Gastrocnemius medialis (tissue), 4 donors: ENCODE data around the gene POLR1F. TPM values are rescaled to one million over a fixed set of nuclear protein-coding genes. Genes with fewer than 3 reads are reported as not detected.
"Not testable (repeated sequence)": the region's sequence is repeated elsewhere in the genome, so short reads cannot be mapped to it uniquely, and the experiment has no call there.

Experiments
- ATAC-seq, 2 donors: fragments of 150-250 bp; one replicate each; pipeline ENCODE4 v1.9.1; 2016
- DNase-seq, 2 donors: peaks; one replicate each; pipeline ENCODE4 v3.0.0-alpha.2; 2019
- H3K27ac ChIP-seq, 4 donors: fragments of 200-600 bp; sonication (generic); 1 replicate in 1 of 4; 2 replicates in 3 of 4; pipeline ENCODE4 v1.5.1; 2016 to 2018; ENCODE audit warnings: mild to moderate bottlenecking in 2 of 4, moderate library complexity in 1 of 4
- H3K27me3 ChIP-seq, 3 donors: fragments of 200-600 bp; sonication (generic) in 2 of 3; 1 replicate in 1 of 3; 2 replicates in 2 of 3; pipeline versions ENCODE4 v1.5.1 to v1.6.0; 2016 to 2019; ENCODE audit warnings: mild to moderate bottlenecking in 1 of 3, moderate library complexity in 1 of 3
- H3K36me3 ChIP-seq, 2 donors: fragments of 200-600 bp; sonication (generic) in 1 of 2; one replicate each; pipeline ENCODE4 v1.5.1; 2017 to 2018
- H3K4me1 ChIP-seq, 2 donors: fragments of 200-600 bp; sonication (generic) in 1 of 2; one replicate each; pipeline ENCODE4 v1.5.1; 2016 to 2017; ENCODE audit warnings: mild to moderate bottlenecking in 2 of 2
- H3K4me3 ChIP-seq, 4 donors: fragments of 200-600 bp; sonication (generic) in 3 of 4; 1 replicate in 1 of 4; 2 replicates in 3 of 4; pipeline ENCODE4 v1.5.1; 2016 to 2019; ENCODE audit warnings: mild to moderate bottlenecking in 2 of 4
- H3K9me3 ChIP-seq, 3 donors: fragments of 200-600 bp; sonication (generic) in 2 of 3; 1 replicate in 1 of 3; 2 replicates in 2 of 3; pipeline ENCODE4 v1.5.1; 2016 to 2019
- POLR2A ChIP-seq, 2 donors: fragments of 450-650 bp; IDR thresholded peaks; one replicate each; pipeline ENCODE4 v1.6.1; 2017; ENCODE audit warnings: antibody characterized with exemption in 2 of 2, mild to moderate bottlenecking in 2 of 2, moderate library complexity in 2 of 2
- in situ Hi-C, 4 donors: fragments of 200-750 bp; cut with MboI; loops; one replicate each; pipeline versions ENCODE4 v1.15.0 to v1.8.0; 2017; ENCODE audit warnings: low sequenced_read_pairs in 4 of 4
- intact Hi-C: fragments of 100-400 bp; cut with DNase I; formaldehyde crosslinking; loops from one replicate; pipeline ENCODE4 v1.15.1; 2023; ENCODE audit warnings: low total_unique reads
- total RNA-seq, 4 donors: library from RNA; depleted of rRNA; stranded (reverse); fragments of >200 nt; gene quantifications; one replicate each; pipeline versions ENCODE4 v1.1.0 to v1.2.3, GENCODE V29; 2016
- TF ChIP-seq, protein P1 (sequence below), 5 experiments: fragments of 450-650 bp in 3 of 5; fragments of 200-600 bp in 2 of 5; sonication (generic) in 2 of 5; IDR thresholded peaks in 4 of 5; conservative IDR thresholded peaks in 1 of 5; 1 replicate in 4 of 5; 2 replicates in 1 of 5; pipeline ENCODE4 v1.5.1; 2016 to 2019; ENCODE audit warnings: antibody characterized with exemption in 5 of 5, mild to moderate bottlenecking in 3 of 5, moderate library complexity in 3 of 5

The POLR1F gene
- total RNA-seq, 4 donors from 2014 or later = 8.0 to 18.0 (median 9.2) TPM

GRCh38 chr7:19692111-19692828 is 16.6 kb downstream of the POLR1F start:
- no peaks in the 10 kb centered on the region for H3K9me3 ChIP-seq
- no peak overlapping the region for H3K27ac ChIP-seq
- H3K27me3 ChIP-seq = no peaks in the 10 kb centered on the region
- no peak for TF ChIP-seq POLR2A (IDR thresholded peaks at IDR 0.05)
- TF ChIP-seq, protein P1, sequence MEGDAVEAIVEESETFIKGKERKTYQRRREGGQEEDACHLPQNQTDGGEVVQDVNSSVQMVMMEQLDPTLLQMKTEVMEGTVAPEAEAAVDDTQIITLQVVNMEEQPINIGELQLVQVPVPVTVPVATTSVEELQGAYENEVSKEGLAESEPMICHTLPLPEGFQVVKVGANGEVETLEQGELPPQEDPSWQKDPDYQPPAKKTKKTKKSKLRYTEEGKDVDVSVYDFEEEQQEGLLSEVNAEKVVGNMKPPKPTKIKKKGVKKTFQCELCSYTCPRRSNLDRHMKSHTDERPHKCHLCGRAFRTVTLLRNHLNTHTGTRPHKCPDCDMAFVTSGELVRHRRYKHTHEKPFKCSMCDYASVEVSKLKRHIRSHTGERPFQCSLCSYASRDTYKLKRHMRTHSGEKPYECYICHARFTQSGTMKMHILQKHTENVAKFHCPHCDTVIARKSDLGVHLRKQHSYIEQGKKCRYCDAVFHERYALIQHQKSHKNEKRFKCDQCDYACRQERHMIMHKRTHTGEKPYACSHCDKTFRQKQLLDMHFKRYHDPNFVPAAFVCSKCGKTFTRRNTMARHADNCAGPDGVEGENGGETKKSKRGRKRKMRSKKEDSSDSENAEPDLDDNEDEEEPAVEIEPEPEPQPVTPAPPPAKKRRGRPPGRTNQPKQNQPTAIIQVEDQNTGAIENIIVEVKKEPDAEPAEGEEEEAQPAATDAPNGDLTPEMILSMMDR (IDR thresholded peaks at IDR 0.05 in 4 of 5, conservative IDR thresholded peaks at IDR 0.05 in 1 of 5) = no peak
- intact Hi-C loops (no loop called here), in situ Hi-C loops (no loop called here)
- H3K4me1 ChIP-seq = no peaks in the 10 kb centered on the region
- DNase-seq = no peak
- no peak for ATAC-seq
- H3K36me3 ChIP-seq = peaks cover 0 to 6% of the 10 kb centered on the region in 2 donors
- no peak overlapping the region for H3K4me3 ChIP-seq

- in situ Hi-C loops = no loop called here
- intact Hi-C loops = no loop called here
- DNase-seq = no peak
- Histone ChIP-seq H3K36me3 (no peaks in the 10 kb centered on the region), H3K27ac (no peak overlapping the region), H3K4me1 (no peaks in the 10 kb centered on the region), H3K4me3 (no peak overlapping the region), H3K27me3 (no peaks in the 10 kb centered on the region), H3K9me3 (no peaks in the 10 kb centered on the region)
- TF ChIP-seq POLR2A (IDR thresholded peaks at IDR 0.05) = no peak
- TF ChIP-seq, protein P1 (IDR thresholded peaks at IDR 0.05 in 4 of 5, conservative IDR thresholded peaks at IDR 0.05 in 1 of 5) = no peak
- ATAC-seq = no peak
These were observed 18.1 kb downstream of the POLR1F start for GRCh38 chr7:19690736-19691135.

DNA sequence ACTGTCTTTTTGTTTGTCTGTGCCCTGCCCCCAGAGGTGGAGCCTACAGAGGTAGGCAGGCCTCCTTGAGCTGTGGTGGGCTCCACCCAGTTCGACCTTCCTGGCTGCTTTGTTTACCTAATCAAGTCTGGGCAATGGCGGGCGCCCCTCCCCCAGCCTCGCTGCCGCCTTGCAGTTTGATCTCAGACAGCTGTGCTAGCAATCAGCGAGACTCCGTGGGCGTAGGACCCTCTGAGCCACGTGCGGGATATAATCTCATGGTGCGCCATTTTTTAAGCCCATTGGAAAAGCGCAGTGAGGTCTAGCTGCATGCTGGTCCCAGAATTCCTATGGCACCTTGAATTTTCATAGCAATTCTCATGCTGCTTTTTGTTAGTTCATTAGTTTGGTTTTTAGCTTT is 19.7 kb downstream of the POLR1F start:
- H3K27me3 ChIP-seq, H3K4me3 ChIP-seq, DNase-seq, intact Hi-C loops, H3K9me3 ChIP-seq, H3K27ac ChIP-seq, ATAC-seq, in situ Hi-C loops, H3K36me3 ChIP-seq, H3K4me1 ChIP-seq: not testable (repeated sequence)

GRCh38 chr7:19681596-19681995 is 27.2 kb downstream of the POLR1F start:
- in situ Hi-C loops (no loop called here), intact Hi-C loops (no loop called here)
- no peak overlapping the region for H3K27ac ChIP-seq
- DNase-seq (no peak), ATAC-seq (no peak)
- H3K27me3 ChIP-seq = no peaks in the 10 kb centered on the region
- H3K9me3 ChIP-seq = no peaks in the 10 kb centered on the region
- H3K4me3 ChIP-seq = no peak overlapping the region
- no peak for TF ChIP-seq POLR2A (IDR thresholded peaks at IDR 0.05)
- TF ChIP-seq, protein P1 (IDR thresholded peaks at IDR 0.05 in 4 of 5, conservative IDR thresholded peaks at IDR 0.05 in 1 of 5) = no peak
- no peaks in the 10 kb centered on the region for H3K4me1 ChIP-seq
- no peaks in the 10 kb centered on the region for H3K36me3 ChIP-seq

GRCh38 chr7:19677180-19677579 is 31.7 kb downstream of the POLR1F start:
- no peak for ATAC-seq
- no peaks in the 10 kb centered on the region for H3K4me1 ChIP-seq
- no peak for DNase-seq
- in situ Hi-C loops (no loop called here), intact Hi-C loops (no loop called here)
- no peaks in the 10 kb centered on the region for H3K27me3 ChIP-seq
- no peak overlapping the region for H3K27ac ChIP-seq
- no peaks in the 10 kb centered on the region for H3K36me3 ChIP-seq
- no peak overlapping the region for H3K4me3 ChIP-seq
- TF ChIP-seq, protein P1 (IDR thresholded peaks at IDR 0.05 in 4 of 5, conservative IDR thresholded peaks at IDR 0.05 in 1 of 5) = no peak
- TF ChIP-seq POLR2A (IDR thresholded peaks at IDR 0.05) = no peak
- no peaks in the 10 kb centered on the region for H3K9me3 ChIP-seq
